K562 (cell line): ENCODE measurements around the gene FAM89B. TPM values are rescaled to one million over a fixed set of nuclear protein-coding genes. Genes with fewer than 3 reads are reported as not detected.

Experiments used
- ARHGAP35 ChIP-seq: fragments of 450-650 bp; IDR thresholded peaks from 2 replicates; pipeline ENCODE4 v1.6.1; 2018; ENCODE audit not compliant: partially characterized antibody
- BRCA1 ChIP-seq, 2 experiments: fragments of 450-650 bp in 1 of 2; sonication (generic) in 1 of 2; formaldehyde crosslinking in 1 of 2; IDR thresholded peaks; 2 replicates each; pipeline versions ENCODE4 v1.5.0 to v1.6.1; 2017 to 2020; ENCODE audit warnings: mild to moderate bottlenecking in 1 of 2, missing genetic modification reagents in 1 of 2
- CHD4 ChIP-seq: fragments of 200-600 bp; sonication (generic); IDR thresholded peaks from 3 replicates; pipeline ENCODE4 v1.6.1; 2012; ENCODE audit warnings: low read depth, mild to moderate bottlenecking, mixed read lengths, low read length, inconsistent platforms; ENCODE audit not compliant: insufficient read depth, insufficient replicate concordance, poor library complexity, severe bottlenecking
- CSDE1 ChIP-seq, 2 experiments: fragments of 450-650 bp; IDR thresholded peaks; 2 replicates each; pipeline ENCODE4 v1.6.1; 2016; ENCODE audit warnings: mild to moderate bottlenecking in 1 of 2
- ELF1 ChIP-seq: fragments of 200-800 bp; sonication (Bioruptor generic); IDR thresholded peaks from 2 replicates; pipeline ENCODE4 v1.6.1; 2016; ENCODE audit warnings: missing genetic modification characterization, missing compliant biosample characterization
- GTF2A2 ChIP-seq: IDR thresholded peaks from 2 replicates; pipeline ENCODE4 v1.6.1; 2016; ENCODE audit warnings: mild to moderate bottlenecking, missing genetic modification characterization, missing compliant biosample characterization
- NONO ChIP-seq, 2 experiments: fragments of 200-400 bp in 1 of 2; fragments of 450-650 bp in 1 of 2; formaldehyde crosslinking in 1 of 2; IDR thresholded peaks; 2 replicates each; pipeline ENCODE4 v1.6.1; 2017; ENCODE audit warnings: low read depth in 2 of 2, mild to moderate bottlenecking in 2 of 2, moderate library complexity in 2 of 2, low read length in 1 of 2
- NUFIP1 ChIP-seq: fragments of 450-650 bp; IDR thresholded peaks from 2 replicates; pipeline ENCODE4 v1.6.1; 2018; ENCODE audit not compliant: partially characterized antibody
- PCBP1 ChIP-seq: fragments of 200-400 bp; formaldehyde crosslinking; IDR thresholded peaks from 2 replicates; pipeline ENCODE4 v1.6.1; 2018; ENCODE audit warnings: mild to moderate bottlenecking, low read depth, low read length; ENCODE audit not compliant: poor library complexity, severe bottlenecking
- PCBP2 ChIP-seq: fragments of 200-400 bp; formaldehyde crosslinking; IDR thresholded peaks from 2 replicates; pipeline ENCODE4 v1.6.1; 2018; ENCODE audit warnings: low read length, low read depth, mild to moderate bottlenecking, moderate library complexity; ENCODE audit not compliant: poor library complexity, severe bottlenecking
- RBBP5 ChIP-seq: fragments of 200-600 bp; sonication (generic); IDR thresholded peaks from 2 replicates; pipeline ENCODE4 v1.6.1; 2012; ENCODE audit warnings: borderline replicate concordance, mild to moderate bottlenecking, low read length, control low read depth, inconsistent platforms; ENCODE audit not compliant: insufficient read depth, poor library complexity, severe bottlenecking
- RBM39 ChIP-seq: fragments of 200-400 bp; formaldehyde crosslinking; optimal IDR thresholded peaks from 2 replicates; pipeline ENCODE3; 2018; ENCODE audit warnings: low read depth, low read length
- ZBTB26 ChIP-seq: fragments of 450-650 bp; formaldehyde crosslinking; IDR thresholded peaks from 2 replicates; pipeline ENCODE4 v1.4.0; 2022; ENCODE audit warnings: missing genetic modification characterization
- ZNF134 ChIP-seq: fragments of 250-450 bp; sonication (Bioruptor Pico); conservative IDR thresholded peaks from 2 replicates; pipeline ENCODE4 v1.4.0; 2020
- ZNF217 ChIP-seq: sonication (generic); formaldehyde crosslinking; IDR thresholded peaks from 2 replicates; pipeline ENCODE4 v1.8.0; 2022; ENCODE audit warnings: mild to moderate bottlenecking, missing genetic modification reagents
- ZNF324 ChIP-seq: fragments of 250-450 bp; sonication (Bioruptor Pico); IDR thresholded peaks from 2 replicates; pipeline ENCODE4 v1.4.0; 2020; ENCODE audit warnings: mild to moderate bottlenecking
- ZNF584 ChIP-seq: fragments of 200-800 bp; sonication (Bioruptor generic); IDR thresholded peaks from 2 replicates; pipeline ENCODE4 v1.6.1; 2016; ENCODE audit warnings: low read depth, mild to moderate bottlenecking, missing genetic modification characterization, missing compliant biosample characterization
- polyA plus RNA-seq, 8 experiments: library from polyadenylated mRNA; depleted of rRNA in 4 of 8; stranded (reverse) in 5 of 8; unstranded in 3 of 8; fragments of >200 nt; fragmentation: Nextera tagmentation in 2 of 8; fragmentation: Illumina TruSeq in 1 of 8; extraction: Ambion mirVana in 2 of 8; extraction: Trizol in 1 of 8; gene quantifications; 2 replicates each; pipeline versions ENCODE4 v1.2.1 to v1.2.3, GENCODE V29; 2011 to 2014; ENCODE audit warnings: inconsistent platforms in 1 of 8, missing spikeins in 1 of 8
- total RNA-seq, 7 experiments: library from RNA; depleted of rRNA in 6 of 7; stranded (reverse); fragments of >200 nt in 6 of 7; fragmentation: Illumina TruSeq in 2 of 7; extraction: Trizol in 2 of 7; gene quantifications; 2 replicates each; pipeline versions ENCODE4 v1.2.1 to v1.2.3, GENCODE V29; 2011 to 2021; ENCODE audit warnings: low replicate concordance in 1 of 7
- TF ChIP-seq, protein P1 (sequence below), 2 experiments: fragments of 450-650 bp; IDR thresholded peaks; 2 replicates each; pipeline ENCODE4 v1.6.1; 2016; ENCODE audit warnings: mild to moderate bottlenecking in 2 of 2, borderline replicate concordance in 1 of 2, low read depth in 1 of 2, moderate library complexity in 1 of 2

FAM89B gene
- total and polyA plus RNA-seq, 9 of the 15 experiments (the other 6 are each of a cell fraction or from before 2014, with no cell fraction given) = 0.32 to 27.6 (median 11.9) TPM

DNA sequence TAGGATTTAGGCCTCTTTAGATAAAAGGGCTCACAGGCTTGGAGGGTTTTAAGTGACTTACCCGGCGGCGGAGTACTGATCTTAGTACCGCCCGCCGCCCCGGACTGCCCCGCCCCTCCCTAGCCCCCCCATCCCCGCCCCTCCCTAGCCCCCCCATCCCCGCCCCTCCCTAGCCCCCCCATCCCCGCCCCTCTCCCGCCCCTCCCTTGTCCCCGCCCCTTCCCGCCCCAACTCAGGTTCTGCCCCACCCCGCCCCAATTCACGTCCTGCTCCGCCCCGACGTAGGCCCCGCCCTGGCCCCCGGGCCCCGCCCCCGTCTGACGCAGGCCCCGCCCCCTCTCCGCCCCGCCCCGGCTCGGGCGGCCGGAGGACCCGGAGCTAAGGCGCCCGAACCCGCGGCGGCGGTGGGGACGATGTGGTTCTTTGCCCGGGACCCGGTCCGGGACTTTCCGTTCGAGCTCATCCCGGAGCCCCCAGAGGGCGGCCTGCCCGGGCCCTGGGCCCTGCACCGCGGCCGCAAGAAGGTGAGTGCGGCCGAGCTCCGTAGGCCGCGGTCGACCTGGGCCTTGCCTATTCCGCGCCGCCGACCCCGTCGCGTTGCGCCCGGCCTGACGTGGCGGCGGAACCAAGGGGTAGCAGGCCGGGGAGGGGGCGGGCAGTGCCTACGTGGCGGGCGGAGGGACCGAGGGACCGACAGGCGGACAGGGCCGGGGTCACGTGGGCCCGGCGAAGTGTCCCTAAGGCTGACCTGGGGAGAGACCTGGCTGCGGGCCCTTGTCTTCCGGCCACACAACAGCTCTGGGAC is 47.4 kb upstream of the FAM89B start, which contains the start of gene SCYL1 (continued):
- TF ChIP-seq CSDE1 (IDR thresholded peaks at IDR 0.05) (no peak), NONO (IDR thresholded peaks at IDR 0.05; ENCODE audit: low read depth in 2 of 2, low read length in 1 of 2) (peak in 1 of 2 experiments; percentile 37; a peak in 1 of 4 replicates), PCBP2 (no peak), BRCA1 (IDR thresholded peaks at IDR 0.05) (no peak), BRCA1 (CRISPR knock-in tag; IDR thresholded peaks at IDR 0.05) (no peak), PCBP1 (peak; percentile 51), ZBTB26 (CRISPR knock-in tag) (no peak), NUFIP1 (no peak), ARHGAP35 (no peak), GTF2A2 (tag) (no peak), ZNF217 (CRISPR knock-in tag) (no peak), CHD4 (no peak), ZNF584 (CRISPR knock-in tag) (no peak), ZNF134 (CRISPR knock-in tag) (no peak), ZNF324 (CRISPR knock-in tag) (no peak), ELF1 (tag) (no peak), RBBP5 (peak; percentile 35), RBM39 (no peak)
- TF ChIP-seq, protein P1, sequence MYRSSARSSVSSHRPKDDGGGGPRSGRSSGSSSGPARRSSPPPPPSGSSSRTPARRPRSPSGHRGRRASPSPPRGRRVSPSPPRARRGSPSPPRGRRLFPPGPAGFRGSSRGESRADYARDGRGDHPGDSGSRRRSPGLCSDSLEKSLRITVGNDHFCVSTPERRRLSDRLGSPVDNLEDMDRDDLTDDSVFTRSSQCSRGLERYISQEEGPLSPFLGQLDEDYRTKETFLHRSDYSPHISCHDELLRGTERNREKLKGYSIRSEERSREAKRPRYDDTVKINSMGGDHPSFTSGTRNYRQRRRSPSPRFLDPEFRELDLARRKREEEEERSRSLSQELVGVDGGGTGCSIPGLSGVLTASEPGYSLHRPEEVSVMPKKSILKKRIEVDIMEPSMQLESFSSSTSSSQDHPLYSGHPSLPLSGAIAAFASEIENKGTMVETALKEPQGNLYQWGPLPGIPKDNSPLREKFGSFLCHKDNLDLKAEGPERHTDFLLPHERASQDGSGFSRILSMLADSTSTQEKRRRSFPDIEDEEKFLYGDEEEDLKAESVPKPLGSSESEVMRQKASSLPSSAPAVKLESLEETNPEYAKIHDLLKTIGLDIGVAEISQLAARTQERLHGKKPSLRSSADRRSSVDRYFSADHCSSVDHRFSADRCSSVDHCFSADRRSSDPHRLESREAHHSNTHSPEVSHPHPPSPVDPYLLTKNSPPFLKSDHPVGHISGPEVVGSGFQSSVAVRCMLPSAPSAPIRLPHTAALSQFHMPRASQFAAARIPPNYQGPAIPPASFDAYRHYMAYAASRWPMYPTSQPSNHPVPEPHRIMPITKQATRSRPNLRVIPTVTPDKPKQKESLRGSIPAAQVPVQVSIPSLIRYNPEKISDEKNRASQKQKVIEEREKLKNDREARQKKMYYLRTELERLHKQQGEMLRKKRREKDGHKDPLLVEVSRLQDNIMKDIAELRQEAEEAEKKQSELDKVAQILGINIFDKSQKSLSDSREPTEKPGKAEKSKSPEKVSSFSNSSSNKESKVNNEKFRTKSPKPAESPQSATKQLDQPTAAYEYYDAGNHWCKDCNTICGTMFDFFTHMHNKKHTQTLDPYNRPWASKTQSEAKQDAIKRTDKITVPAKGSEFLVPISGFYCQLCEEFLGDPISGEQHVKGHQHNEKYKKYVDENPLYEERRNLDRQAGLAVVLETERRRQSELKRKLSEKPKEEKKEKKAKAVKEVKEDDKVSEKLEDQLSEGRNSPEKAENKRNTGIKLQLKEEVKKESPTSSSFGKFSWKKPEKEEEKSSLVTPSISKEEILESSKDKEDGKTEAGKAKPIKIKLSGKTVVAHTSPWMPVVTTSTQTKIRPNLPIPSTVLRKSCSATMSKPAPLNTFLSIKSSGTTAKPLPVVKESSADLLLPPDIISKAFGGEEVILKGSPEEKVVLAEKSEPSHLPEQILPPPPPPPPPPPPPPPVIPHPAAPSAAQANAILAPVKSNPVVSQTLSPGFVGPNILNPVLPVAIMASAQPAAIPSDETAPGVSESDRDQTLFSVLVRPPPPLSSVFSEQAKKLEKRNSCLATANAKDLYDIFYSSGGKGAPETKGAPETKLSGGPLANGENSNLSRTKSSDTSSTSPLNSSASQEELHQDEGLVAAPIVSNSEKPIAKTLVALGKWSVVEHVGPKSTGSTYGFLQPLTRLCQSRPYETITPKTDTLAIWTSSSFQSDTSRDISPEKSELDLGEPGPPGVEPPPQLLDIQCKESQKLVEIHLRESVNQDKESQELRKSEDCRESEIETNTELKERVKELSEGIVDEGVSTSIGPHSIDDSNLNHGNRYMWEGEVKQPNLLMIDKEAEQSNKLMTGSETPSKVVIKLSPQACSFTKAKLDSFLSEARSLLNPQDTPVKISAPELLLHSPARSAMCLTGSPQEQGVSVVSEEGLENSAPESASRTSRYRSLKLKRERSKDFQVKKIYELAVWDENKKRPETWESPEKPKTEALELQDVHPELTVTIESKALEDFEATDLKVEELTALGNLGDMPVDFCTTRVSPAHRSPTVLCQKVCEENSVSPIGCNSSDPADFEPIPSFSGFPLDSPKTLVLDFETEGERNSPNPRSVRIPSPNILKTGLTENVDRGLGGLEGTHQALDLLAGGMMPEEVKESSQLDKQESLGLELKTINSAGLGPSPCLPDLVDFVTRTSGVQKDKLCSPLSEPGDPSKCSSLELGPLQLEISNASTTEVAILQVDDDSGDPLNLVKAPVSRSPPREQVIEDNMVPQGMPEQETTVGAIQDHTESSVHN (IDR thresholded peaks at IDR 0.05; ENCODE audit: borderline replicate concordance in 1 of 2, low read depth in 1 of 2) = no peak
